Ovary (tissue), 3 donors: Measurements from ENCODE around the gene FMO5.

ENCODE experiments used
- CTCF ChIP-seq, 3 donors: fragments of 450-650 bp in 2 of 3; fragments of 200-600 bp in 1 of 3; IDR thresholded peaks; one replicate each; pipeline versions ENCODE4 v1.5.1 to v1.8.0; 2016 to 2022; ENCODE audit warnings: antibody characterized with exemption in 3 of 3, mild to moderate bottlenecking in 1 of 3
- POLR2A ChIP-seq: fragments of 450-650 bp; IDR thresholded peaks from one replicate; pipeline ENCODE4 v1.6.1; 2017; ENCODE audit warnings: antibody characterized with exemption, mild to moderate bottlenecking, moderate library complexity
- donor health status: DM: no; HTN: no; CAD: no.

GRCh38 chr1:147214842-147215539 lies 10.1 kb downstream of the FMO5 start:
- TF ChIP-seq CTCF (IDR thresholded peaks at IDR 0.05) (no peak), POLR2A (no peak)
